Progenitor cell of endocrine pancreas (in vitro differentiated cells): ENCODE measurements around the gene SLC35A5. TPM values are rescaled to one million over a fixed set of nuclear protein-coding genes. Genes with fewer than 3 reads are reported as not detected.

Experiments used
- DNase-seq: peaks from one replicate; pipeline ENCODE4 v3.0.0; 2021; ENCODE audit warnings: low spot score; ENCODE audit not compliant: unreplicated experiment
- H3K27ac Mint-ChIP-seq: 2 replicates; pipeline ENCODE4 v1.8.0; 2021; ENCODE audit warnings: mild to moderate bottlenecking, moderate library complexity, mixed read lengths
- H3K27me3 Mint-ChIP-seq: 2 replicates; pipeline ENCODE4 v1.8.0; 2021; ENCODE audit warnings: mixed read lengths
- H3K36me3 Mint-ChIP-seq: 2 replicates; pipeline ENCODE4 v1.8.0; 2022; ENCODE audit warnings: mixed read lengths; ENCODE audit not compliant: insufficient read depth
- H3K4me1 Mint-ChIP-seq: 2 replicates; pipeline ENCODE4 v1.8.0; 2021; ENCODE audit warnings: low read depth, mixed read lengths
- H3K4me3 Mint-ChIP-seq: 2 replicates; pipeline ENCODE4 v1.8.0; 2021; ENCODE audit warnings: low read depth, mild to moderate bottlenecking, moderate library complexity, mixed read lengths
- H3K9me3 Mint-ChIP-seq: 2 replicates; pipeline ENCODE4 v1.8.0; 2021; ENCODE audit warnings: low read depth, mixed read lengths
- CTCF ChIP-seq: fragments of 200-600 bp; sonication (generic); IDR thresholded peaks from one replicate; pipeline ENCODE4 v1.5.0; 2021; ENCODE audit warnings: antibody characterized with exemption, mild to moderate bottlenecking; ENCODE audit not compliant: unreplicated experiment
- total RNA-seq: library from RNA; stranded (reverse); gene quantifications from 2 replicates; pipeline ENCODE4 v1.2.1, GENCODE V29; 2021

The SLC35A5 gene
- total RNA-seq, 1 donor from 2014 or later: 33.8 TPM

- Mint-ChIP-seq H3K36me3 (peaks cover 5% of the 10 kb centered on the region), H3K4me3 (no peak overlapping the region), H3K27me3 (no peaks in the 10 kb centered on the region), H3K27ac (no peak overlapping the region), H3K4me1 (peaks cover 2% of the 10 kb centered on the region), H3K9me3 (no peaks in the 10 kb centered on the region)
- no peak for DNase-seq
- no peak for TF ChIP-seq CTCF
Measured at GRCh38 chr3:112550859-112551258, 11.0 kb upstream of the SLC35A5 start.

GRCh38 chr3:112555535-112556170, 6.2 kb upstream of the SLC35A5 start:
- TF ChIP-seq CTCF: no peak

GRCh38 chr3:112557976-112558375, 3.9 kb upstream of the SLC35A5 start:
- H3K27me3 Mint-ChIP-seq: no peaks in the 10 kb centered on the region
- H3K9me3 Mint-ChIP-seq: no peaks in the 10 kb centered on the region
- no peak overlapping the region for H3K4me3 Mint-ChIP-seq
- no peak for TF ChIP-seq CTCF
- no peak overlapping the region for H3K27ac Mint-ChIP-seq
- peaks cover 7% of the 10 kb centered on the region for H3K36me3 Mint-ChIP-seq
- H3K4me1 Mint-ChIP-seq: peaks cover 17% of the 10 kb centered on the region
- no peak for DNase-seq

More at GRCh38 chr3:112555535-112556170, 6.2 kb upstream of the SLC35A5 start:
- Mint-ChIP-seq H3K4me3 (no peak overlapping the region), H3K4me1 (peaks cover 13% of the 10 kb centered on the region), H3K27ac (no peak overlapping the region), H3K27me3 (no peaks in the 10 kb centered on the region), H3K9me3 (no peaks in the 10 kb centered on the region), H3K36me3 (peaks cover 7% of the 10 kb centered on the region)
- DNase-seq: no peak

- no peaks in the 10 kb centered on the region for H3K27me3 Mint-ChIP-seq
- no peaks in the 10 kb centered on the region for H3K9me3 Mint-ChIP-seq
- TF ChIP-seq CTCF: no peak
- no peak for DNase-seq
- peaks cover 21% of the 10 kb centered on the region for H3K4me1 Mint-ChIP-seq
- peak overlapping the region; percentile 92 for H3K4me3 Mint-ChIP-seq
- H3K36me3 Mint-ChIP-seq: peaks cover 7% of the 10 kb centered on the region
- peak overlapping the region; percentile 96 for H3K27ac Mint-ChIP-seq
Measured at GRCh38 chr3:112560307-112560706, 1.5 kb upstream of the SLC35A5 start.

GRCh38 chr3:112560721-112561483, 943 bp upstream of the SLC35A5 start:
- H3K36me3 Mint-ChIP-seq: peaks cover 7% of the 10 kb centered on the region
- no peak for TF ChIP-seq CTCF
- H3K9me3 Mint-ChIP-seq: no peaks in the 10 kb centered on the region
- peaks cover 21% of the 10 kb centered on the region for H3K4me1 Mint-ChIP-seq
- H3K4me3 Mint-ChIP-seq: peak overlapping the region; percentile 92
- no peaks in the 10 kb centered on the region for H3K27me3 Mint-ChIP-seq
- peak; percentile 29 for DNase-seq
- peak overlapping the region; percentile 96 for H3K27ac Mint-ChIP-seq
